GM12865 (cell line): ENCODE measurements around the gene SPATS2L.

Source experiments
- DNase-seq: peaks from one replicate; pipeline ENCODE4 v3.0.0; 2010; ENCODE audit warnings: low read depth
- H3K4me3 ChIP-seq: 2 replicates; pipeline ENCODE4 v1.5.1; 2011; ENCODE audit warnings: mild to moderate bottlenecking, low read depth, low read length, control low read depth
- CTCF ChIP-seq: IDR thresholded peaks from 2 replicates; pipeline ENCODE4 v1.5.1; 2011; ENCODE audit warnings: low read length, control low read depth, low read depth, inconsistent platforms; ENCODE audit not compliant: insufficient read depth; ENCODE audit errors: missing control alignments

SPATS2L gene

GRCh38 chr2:200477667-200478131 lies 171.2 kb downstream of the SPATS2L start:
- no peak for DNase-seq
- no peak for TF ChIP-seq CTCF
- no peak overlapping the region for H3K4me3 ChIP-seq

- no peak for TF ChIP-seq CTCF
- no peak for DNase-seq
- H3K4me3 ChIP-seq = no peak overlapping the region
Measured at GRCh38 chr2:200479692-200480265, 173.3 kb downstream of the SPATS2L start.

GRCh38 chr2:200482194-200482593 lies 175.7 kb downstream of the SPATS2L start:
- H3K4me3 ChIP-seq = no peak overlapping the region
- DNase-seq = no peak
- no peak for TF ChIP-seq CTCF

GRCh38 chr2:200483729-200484198 lies 177.3 kb downstream of the SPATS2L start:
- DNase-seq = peak; percentile 71
- peak; percentile 74 for TF ChIP-seq CTCF
- no peak overlapping the region for H3K4me3 ChIP-seq

- no peak overlapping the region for H3K4me3 ChIP-seq
- no peak for DNase-seq
- no peak for TF ChIP-seq CTCF
Measured at GRCh38 chr2:200484934-200485333, 178.4 kb downstream of the SPATS2L start.

GRCh38 chr2:200486529-200486928 lies 180.0 kb downstream of the SPATS2L start:
- no peak overlapping the region for H3K4me3 ChIP-seq
- no peak for DNase-seq
- TF ChIP-seq CTCF = no peak

- no peak overlapping the region for H3K4me3 ChIP-seq
- no peak for TF ChIP-seq CTCF
- DNase-seq = no peak
Measured at GRCh38 chr2:200488169-200488568, 181.7 kb downstream of the SPATS2L start.
